ENCODE results near the gene CDK6. TPM values are rescaled to one million over a fixed set of nuclear protein-coding genes. Genes with fewer than 3 reads are reported as not detected.

Gene CDK6
- total and polyA plus RNA-seq, 2 experiments from 2014 or later: 7.4 to 23.7 TPM

DNA sequence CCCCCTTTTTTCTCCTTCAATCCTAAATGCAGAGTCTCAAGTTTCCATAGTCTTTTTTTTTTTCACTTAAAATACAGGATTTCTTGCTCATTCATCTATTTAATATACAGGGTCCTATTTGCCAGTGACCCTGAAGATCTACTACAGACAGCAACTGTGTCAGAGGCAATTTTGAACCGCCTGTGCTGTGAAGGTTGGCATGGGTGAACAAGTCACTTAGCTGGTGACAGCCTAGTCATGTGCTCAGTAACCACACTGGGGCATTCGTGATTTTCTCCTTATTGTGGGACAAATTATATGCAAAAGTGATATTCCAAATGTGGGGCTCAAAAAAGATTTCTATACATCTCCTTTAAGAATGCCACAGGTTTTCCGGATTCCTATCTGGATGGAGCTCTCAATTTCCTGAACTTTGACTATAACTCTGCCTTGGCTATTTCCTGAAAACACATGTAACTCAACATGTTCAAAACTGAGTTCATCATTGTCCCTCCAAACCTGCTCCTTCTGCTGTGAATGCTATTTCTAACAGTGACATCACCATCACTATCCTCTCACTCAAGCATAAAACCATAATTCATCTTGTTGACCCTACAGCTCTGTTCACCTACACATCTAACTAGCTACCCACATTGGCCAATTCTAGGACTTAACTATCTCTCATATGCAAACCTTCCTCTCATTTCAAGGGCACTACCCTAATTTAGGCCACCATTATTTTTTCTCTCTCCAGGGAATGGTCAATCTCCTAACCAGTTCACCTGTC lies 36.7 kb downstream of the CDK6 start (continued):
- TF ChIP-seq EZH2phosphoT487 (IDR thresholded peaks at IDR 0.05; ENCODE audit: unreplicated experiment): no peak
- TF ChIP-seq, protein P1, sequence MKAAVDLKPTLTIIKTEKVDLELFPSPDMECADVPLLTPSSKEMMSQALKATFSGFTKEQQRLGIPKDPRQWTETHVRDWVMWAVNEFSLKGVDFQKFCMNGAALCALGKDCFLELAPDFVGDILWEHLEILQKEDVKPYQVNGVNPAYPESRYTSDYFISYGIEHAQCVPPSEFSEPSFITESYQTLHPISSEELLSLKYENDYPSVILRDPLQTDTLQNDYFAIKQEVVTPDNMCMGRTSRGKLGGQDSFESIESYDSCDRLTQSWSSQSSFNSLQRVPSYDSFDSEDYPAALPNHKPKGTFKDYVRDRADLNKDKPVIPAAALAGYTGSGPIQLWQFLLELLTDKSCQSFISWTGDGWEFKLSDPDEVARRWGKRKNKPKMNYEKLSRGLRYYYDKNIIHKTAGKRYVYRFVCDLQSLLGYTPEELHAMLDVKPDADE (IDR thresholded peaks at IDR 0.05): no peak
- TF ChIP-seq, protein P2, sequence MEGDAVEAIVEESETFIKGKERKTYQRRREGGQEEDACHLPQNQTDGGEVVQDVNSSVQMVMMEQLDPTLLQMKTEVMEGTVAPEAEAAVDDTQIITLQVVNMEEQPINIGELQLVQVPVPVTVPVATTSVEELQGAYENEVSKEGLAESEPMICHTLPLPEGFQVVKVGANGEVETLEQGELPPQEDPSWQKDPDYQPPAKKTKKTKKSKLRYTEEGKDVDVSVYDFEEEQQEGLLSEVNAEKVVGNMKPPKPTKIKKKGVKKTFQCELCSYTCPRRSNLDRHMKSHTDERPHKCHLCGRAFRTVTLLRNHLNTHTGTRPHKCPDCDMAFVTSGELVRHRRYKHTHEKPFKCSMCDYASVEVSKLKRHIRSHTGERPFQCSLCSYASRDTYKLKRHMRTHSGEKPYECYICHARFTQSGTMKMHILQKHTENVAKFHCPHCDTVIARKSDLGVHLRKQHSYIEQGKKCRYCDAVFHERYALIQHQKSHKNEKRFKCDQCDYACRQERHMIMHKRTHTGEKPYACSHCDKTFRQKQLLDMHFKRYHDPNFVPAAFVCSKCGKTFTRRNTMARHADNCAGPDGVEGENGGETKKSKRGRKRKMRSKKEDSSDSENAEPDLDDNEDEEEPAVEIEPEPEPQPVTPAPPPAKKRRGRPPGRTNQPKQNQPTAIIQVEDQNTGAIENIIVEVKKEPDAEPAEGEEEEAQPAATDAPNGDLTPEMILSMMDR (conservative IDR thresholded peaks at IDR 0.05; ENCODE audit: low read depth in 2 of 2): no peak
- TF ChIP-seq, protein P3, sequence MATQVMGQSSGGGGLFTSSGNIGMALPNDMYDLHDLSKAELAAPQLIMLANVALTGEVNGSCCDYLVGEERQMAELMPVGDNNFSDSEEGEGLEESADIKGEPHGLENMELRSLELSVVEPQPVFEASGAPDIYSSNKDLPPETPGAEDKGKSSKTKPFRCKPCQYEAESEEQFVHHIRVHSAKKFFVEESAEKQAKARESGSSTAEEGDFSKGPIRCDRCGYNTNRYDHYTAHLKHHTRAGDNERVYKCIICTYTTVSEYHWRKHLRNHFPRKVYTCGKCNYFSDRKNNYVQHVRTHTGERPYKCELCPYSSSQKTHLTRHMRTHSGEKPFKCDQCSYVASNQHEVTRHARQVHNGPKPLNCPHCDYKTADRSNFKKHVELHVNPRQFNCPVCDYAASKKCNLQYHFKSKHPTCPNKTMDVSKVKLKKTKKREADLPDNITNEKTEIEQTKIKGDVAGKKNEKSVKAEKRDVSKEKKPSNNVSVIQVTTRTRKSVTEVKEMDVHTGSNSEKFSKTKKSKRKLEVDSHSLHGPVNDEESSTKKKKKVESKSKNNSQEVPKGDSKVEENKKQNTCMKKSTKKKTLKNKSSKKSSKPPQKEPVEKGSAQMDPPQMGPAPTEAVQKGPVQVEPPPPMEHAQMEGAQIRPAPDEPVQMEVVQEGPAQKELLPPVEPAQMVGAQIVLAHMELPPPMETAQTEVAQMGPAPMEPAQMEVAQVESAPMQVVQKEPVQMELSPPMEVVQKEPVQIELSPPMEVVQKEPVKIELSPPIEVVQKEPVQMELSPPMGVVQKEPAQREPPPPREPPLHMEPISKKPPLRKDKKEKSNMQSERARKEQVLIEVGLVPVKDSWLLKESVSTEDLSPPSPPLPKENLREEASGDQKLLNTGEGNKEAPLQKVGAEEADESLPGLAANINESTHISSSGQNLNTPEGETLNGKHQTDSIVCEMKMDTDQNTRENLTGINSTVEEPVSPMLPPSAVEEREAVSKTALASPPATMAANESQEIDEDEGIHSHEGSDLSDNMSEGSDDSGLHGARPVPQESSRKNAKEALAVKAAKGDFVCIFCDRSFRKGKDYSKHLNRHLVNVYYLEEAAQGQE (IDR thresholded peaks at IDR 0.05; ENCODE audit: unreplicated experiment): no peak

DNA sequence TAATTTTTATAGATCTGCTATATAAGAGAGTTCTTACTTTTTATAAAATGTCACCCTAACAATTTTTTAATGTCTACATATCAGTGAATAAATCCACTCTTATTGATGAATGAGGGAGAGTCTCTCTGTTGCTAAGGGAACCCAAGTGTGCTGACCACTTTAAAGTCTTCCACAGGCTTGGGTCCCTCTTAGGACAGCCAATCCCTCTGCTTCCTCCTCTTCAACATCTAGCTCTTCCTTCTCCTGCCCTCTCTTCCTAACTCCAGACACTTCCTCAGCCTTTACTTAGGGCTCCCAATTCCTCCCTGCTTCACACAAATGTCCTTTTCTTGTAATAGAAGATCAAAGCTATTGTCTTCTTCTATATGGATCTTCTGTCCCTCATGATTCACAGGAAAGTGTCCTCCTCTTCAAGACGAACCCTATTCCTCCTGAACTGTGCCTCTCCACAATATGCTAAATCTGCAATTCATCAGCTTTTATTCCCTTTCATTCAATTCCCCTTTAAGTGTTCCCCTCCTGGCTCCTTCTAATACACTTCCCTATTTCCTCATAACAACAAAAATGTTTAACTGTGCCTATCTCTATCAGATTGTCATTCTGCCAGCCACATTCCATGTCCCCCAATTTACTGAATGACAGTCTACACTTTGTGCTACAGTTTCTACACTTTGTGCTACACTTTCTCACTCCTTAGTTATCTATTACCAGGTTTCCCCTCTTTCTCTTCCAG lies 37.7 kb downstream of the CDK6 start:
- no peaks in the 10 kb centered on the region for H3K27me3 ChIP-seq (ENCODE audit: insufficient read depth)
- peaks cover 8% of the 10 kb centered on the region; the same call in 1 of the 2 replicates for H3K79me2 ChIP-seq (replicated peaks; ENCODE audit: insufficient read depth)
- no peaks in the 10 kb centered on the region; the same call in 2 of the 3 replicates for H3K9me3 Mint-ChIP-seq
- peaks cover 5% of the 10 kb centered on the region; the same call in 2 of the 3 replicates for H3K4me1 Mint-ChIP-seq
- H3F3A ChIP-seq (replicated peaks; ENCODE audit: low read depth): no peaks in the 10 kb centered on the region
- H3K4me3 ChIP-seq: no peak overlapping the region
- H3K27ac Mint-ChIP-seq: no peak overlapping the region
- no peak overlapping the region for H3K27ac ChIP-seq (ENCODE audit: low read depth)
- H3K4me1 ChIP-seq (ENCODE audit: insufficient read depth): peaks cover 20% of the 10 kb centered on the region
- no peak for ATAC-seq
- no peak overlapping the region for H2AFZ ChIP-seq
- H3K9me2 ChIP-seq (ENCODE audit: insufficient read depth): peaks cover 11% of the 10 kb centered on the region
- DNase-seq (ENCODE audit: low spot score): no peak
- H3K4me3 Mint-ChIP-seq: no peak overlapping the region
- peaks cover 2% of the 10 kb centered on the region for H3K27me3 Mint-ChIP-seq (ENCODE audit: insufficient read depth, low read depth, poor library complexity)
- H3K36me3 ChIP-seq (ENCODE audit: insufficient read depth): no peaks in the 10 kb centered on the region
- H4K20me1 ChIP-seq (replicated peaks; ENCODE audit: insufficient read depth): no peaks in the 10 kb centered on the region
- H3K4me2 ChIP-seq: no peak overlapping the region
- H3K36me3 Mint-ChIP-seq (ENCODE audit: low read depth): no peaks in the 10 kb centered on the region
- TF ChIP-seq CREB1 (CRISPR knock-in tag; IDR thresholded peaks at IDR 0.05; ENCODE audit: low read depth) (no peak), NANOG (IDR thresholded peaks at IDR 0.05; ENCODE audit: borderline replicate concordance) (no peak), STAT1 (IDR thresholded peaks at IDR 0.05; ENCODE audit: unreplicated experiment) (no peak), EZH2 (IDR thresholded peaks at IDR 0.05; ENCODE audit: low read depth, unreplicated experiment) (no peak), JUNB (IDR thresholded peaks at IDR 0.05; ENCODE audit: unreplicated experiment) (no peak), ZNF114 (CRISPR knock-in tag; IDR thresholded peaks at IDR 0.05) (no peak), EZH2phosphoT487 (IDR thresholded peaks at IDR 0.05; ENCODE audit: unreplicated experiment) (no peak), POLR2AphosphoS5 (IDR thresholded peaks at IDR 0.05; ENCODE audit: low read depth) (no peak), ZNF331 (CRISPR knock-in tag; IDR thresholded peaks at IDR 0.05; ENCODE audit: low read depth) (no peak)
- TF ChIP-seq, protein P3 (IDR thresholded peaks at IDR 0.05; ENCODE audit: unreplicated experiment): no peak
- TF ChIP-seq, protein P2 (conservative IDR thresholded peaks at IDR 0.05; ENCODE audit: low read depth in 2 of 2): no peak
